T-helper 1 cell treated with Interleukin-12 subunit alpha and Interleukin-12 subunit beta and Interleukin-4 antibody, amounts not matched to agents 30 ng/mL and 1 ng/mL, for 36 hours (primary cell): Measurements from ENCODE around the gene RNU1-3. TPM values are rescaled to one million over a fixed set of nuclear protein-coding genes. Genes with fewer than 3 reads are reported as not detected.
"Not testable (repeated sequence)": the region's sequence is repeated elsewhere in the genome, so short reads cannot be mapped to it uniquely, and the experiment has no call there.

Experiments used
- intact Hi-C: fragments of 100-400 bp; cut with micrococcal nuclease; formaldehyde crosslinking; loops from one replicate; pipeline ENCODE4 v1.15.1; 2024
- total RNA-seq: library from RNA; stranded (reverse); gene quantifications from 2 replicates; pipeline ENCODE4 v1.2.3, GENCODE V29; 2022

The RNU1-3 gene
- total RNA-seq, 1 donor from 2014 or later, result 2,156 TPM

DNA sequence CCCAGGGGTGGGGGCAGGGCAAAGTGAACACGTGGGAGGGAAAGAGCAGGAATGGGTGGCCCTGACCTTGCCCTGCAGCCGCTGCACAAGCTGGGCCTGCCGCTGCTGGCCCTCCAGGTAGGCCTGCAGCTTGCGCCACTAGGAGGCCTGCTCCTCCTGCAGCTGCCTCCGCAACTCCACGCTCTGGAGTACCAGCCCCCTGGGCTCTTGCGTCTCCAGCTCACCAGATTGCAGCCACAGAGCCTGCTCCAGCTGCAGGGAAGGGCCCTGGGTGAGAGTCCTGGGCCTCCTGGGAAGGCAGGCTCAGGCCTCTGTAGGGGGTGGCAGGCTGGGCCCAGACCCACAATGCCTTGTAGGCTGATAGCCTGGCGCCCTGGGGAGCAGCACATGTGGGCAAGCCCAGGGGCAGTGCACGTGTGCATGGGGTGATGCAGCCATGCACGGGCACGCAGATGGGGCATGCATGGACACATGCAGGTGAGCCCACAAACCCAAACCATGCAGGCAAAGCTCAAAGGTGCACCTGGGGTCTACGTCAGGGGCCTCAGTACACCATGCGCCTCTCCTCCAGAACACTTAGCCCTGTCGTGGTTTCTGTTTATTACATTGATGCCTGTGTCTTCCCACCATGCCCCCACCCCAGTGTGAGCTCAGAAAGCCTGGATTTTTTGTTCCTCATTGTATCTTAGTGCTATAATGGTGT lies 9.6 kb downstream of the RNU1-3 start:
- intact Hi-C loops, result not testable (repeated sequence)

DNA sequence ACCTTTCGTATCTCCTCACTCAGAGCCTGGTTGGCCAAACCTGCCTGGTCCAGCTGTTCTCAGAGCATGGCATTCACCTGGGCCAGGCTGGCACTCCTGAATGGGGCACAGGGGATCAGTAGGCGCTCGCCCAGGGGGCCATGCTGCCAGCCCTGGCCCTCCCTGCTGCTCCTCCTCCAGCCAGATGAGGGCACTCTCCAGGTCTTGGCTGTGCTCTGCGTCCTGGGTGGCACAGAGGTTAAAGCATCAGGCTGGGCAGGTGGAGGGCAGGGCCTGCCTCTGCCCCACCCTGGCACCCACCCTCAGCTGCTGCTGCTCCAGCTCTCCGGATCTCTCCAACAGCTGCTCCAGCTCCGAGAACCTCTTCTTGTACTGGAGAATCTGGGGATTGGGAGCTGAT lies 10.2 kb downstream of the RNU1-3 start:
- intact Hi-C loops, result not testable (repeated sequence)

DNA sequence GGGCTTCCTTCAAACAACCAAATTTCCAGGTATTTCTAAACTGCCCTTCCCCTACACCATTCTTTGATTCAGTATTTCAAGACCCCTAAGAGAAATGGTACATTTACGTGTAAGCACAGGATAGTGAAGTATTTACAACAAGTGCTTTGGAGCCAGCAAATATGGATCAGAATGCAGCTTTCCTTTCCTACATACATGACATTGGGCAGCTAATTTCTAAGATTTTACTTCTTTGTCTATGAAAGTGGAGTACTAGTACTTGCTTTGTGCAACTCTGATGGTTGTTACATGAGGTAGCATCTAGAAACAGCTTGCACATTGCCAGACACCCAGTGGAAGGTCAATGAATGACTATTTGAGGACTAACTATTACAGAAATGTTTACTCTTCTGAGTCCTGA lies 15.2 kb downstream of the RNU1-3 start:
- intact Hi-C loops, result not testable (repeated sequence)

DNA sequence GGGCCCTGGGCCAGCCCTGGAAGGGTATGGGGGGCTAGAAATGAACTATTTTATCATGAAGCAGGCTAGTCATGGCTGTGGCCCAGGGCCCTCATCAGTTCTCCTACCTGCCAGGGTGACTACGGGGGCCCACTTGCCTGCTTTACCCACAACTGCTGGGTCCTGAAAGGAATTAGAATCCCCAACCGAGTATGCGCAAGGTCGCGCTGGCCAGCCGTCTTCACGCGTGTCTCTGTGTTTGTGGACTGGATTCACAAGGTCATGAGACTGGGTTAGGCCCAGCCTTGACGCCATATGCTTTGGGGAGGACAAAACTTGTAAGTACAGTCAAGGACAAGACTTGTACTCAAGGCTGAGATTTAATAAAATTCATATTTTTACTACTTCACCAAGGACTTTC lies 16.8 kb downstream of the RNU1-3 start:
- intact Hi-C loops, result not testable (repeated sequence)

DNA sequence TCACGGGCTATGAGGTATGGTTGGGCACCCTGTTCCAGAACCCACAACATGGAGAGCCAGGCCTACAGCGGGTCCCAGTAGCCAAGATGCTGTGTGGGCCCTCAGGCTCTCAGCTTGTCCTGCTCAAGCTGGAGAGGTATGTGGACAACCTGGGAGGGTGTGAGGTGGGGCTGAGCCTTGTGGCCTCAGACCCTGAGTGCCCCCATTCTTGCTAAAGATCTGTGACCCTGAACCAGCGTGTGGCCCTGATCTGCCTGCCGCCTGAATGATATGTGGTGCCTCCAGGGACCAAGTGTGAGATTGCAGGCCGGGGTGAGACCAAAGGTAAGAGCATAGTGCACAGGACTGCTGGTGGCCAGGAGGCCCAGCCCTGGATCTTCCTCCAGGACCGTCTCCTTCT lies 17.4 kb downstream of the RNU1-3 start:
- intact Hi-C loops, result not testable (repeated sequence)

DNA sequence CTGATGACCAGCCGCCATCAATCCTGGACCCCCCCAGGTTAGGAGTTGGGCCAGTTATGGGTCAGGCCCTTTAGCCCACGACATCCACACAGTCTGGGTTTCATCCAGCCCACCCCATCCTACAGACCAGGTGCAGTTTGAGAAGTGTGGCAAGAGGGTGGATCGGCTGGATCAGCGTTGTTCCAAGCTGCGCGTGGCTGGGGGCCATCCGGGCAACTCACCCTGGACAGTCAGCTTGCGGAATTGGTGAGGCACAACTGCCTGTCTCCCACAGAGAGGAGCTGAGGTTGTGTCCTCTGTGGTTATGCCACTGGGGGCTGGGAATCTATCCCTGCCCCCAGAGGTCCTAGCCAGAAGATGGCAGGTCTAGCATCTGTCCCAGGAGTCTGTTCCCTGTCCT lies 18.0 kb downstream of the RNU1-3 start:
- intact Hi-C loops, result not testable (repeated sequence)

DNA sequence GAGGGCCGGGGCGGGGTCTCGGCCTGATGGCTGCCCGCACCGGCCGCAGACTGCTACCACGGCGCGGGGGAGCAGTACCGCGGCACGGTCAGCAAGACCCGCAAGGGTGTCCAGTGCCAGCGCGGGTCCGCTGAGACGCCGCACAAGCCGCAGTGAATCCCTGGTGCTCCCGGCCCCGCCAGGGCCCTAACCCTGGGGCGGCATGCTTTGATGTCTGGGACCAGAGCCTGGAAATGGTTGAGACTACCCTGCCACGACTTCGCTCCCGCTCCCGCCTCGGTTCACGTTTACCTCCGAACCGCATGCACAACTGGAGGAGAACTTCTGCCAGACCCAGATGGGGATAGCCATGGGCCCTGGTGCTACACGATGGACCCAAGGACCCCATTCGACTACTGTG lies 18.5 kb downstream of the RNU1-3 start:
- intact Hi-C loops, result not testable (repeated sequence)

DNA sequence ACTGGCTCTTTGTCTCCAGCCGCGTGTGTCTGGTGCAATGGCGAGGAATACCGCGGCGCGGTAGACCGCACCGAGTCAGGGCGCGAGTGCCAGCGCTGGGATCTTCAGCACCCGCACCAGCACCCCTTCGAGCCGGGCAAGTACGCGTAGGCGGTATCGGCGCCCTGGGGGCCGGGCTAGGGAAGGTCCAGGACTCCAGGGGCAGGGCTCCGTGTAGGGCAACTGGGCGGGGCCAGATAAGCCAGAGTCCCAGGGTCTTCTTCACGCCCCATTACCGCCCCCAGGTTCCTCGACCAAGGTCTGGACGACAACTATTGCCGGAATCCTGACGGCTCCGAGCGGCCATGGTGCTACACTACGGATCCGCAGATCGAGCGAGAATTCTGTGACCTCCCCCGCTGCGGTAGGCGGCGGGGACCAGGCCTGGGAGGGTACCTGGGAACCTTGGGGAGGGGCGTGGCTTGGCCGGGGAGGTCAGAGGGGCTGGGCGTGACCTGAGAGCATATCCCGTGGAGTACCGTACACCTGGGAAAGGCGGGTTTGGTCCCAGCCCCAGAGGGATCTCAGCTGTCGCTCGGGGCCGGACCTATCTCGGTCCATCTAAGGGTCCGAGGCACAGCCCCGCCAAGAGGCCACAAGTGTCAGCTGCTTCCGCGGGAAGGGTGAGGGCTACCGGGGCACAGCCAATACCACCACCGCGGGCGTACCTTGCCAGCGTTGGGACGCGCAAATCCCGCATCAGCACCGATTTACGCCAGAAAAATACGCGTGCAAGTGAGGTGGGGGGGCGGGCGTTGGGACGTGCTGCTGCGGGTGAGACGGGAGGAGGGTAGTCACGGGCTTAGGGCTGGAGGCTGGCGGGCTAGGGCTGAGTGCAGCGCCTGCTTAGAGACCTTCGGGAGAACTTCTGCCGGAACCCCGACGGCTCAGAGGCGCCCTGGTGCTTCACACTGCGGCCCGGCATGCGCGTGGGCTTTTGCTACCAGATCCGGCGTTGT lies 19.3 kb downstream of the RNU1-3 start:
- intact Hi-C loops, result not testable (repeated sequence)

DNA sequence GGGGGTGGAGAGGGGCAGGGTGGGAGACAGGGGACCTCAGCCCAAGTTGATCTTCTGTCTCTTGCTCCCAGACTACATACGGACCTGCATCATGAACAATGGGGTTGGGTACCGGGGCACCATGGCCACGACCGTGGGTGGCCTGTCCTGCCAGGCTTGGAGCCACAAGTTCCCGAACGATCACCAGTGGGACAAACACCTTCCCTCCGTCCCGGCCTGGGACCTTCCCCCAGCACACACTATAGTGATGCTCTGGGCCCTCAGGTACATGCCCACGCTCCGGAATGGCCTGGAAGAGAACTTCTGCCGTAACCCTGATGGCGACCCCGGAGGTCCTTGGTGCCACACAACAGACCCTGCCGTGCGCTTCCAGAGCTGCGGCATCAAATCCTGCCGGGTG lies 20.0 kb downstream of the RNU1-3 start:
- intact Hi-C loops, result not testable (repeated sequence)

DNA sequence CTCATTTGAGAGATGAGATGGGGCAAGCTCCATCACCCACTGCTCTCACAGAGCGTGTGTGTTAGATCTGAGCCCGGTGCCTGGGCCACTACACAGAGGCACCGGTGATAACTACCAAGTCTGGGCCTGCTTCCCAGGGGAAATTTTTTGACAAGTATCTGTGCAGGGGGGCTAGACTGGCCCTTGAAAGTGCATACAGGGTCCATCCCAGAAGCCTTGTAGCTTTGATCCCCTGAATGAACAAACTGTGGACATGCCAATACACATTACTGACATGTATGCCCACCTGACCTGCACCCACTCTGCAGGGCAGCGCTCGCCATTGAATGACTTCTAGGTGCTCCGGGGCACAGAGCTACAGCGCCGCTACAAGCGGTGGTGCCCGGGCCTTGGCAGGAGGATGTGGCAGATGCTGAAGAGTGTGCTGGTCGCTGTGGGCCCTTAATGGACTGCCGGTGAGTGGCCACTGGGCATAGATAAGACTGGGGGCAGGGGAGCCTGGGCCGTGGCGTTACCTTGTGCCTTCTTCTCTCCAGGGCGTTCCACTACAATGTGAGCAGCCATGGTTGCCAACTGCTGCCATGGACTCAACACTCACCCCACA lies 20.6 kb downstream of the RNU1-3 start:
- intact Hi-C loops, result not testable (repeated sequence)

DNA sequence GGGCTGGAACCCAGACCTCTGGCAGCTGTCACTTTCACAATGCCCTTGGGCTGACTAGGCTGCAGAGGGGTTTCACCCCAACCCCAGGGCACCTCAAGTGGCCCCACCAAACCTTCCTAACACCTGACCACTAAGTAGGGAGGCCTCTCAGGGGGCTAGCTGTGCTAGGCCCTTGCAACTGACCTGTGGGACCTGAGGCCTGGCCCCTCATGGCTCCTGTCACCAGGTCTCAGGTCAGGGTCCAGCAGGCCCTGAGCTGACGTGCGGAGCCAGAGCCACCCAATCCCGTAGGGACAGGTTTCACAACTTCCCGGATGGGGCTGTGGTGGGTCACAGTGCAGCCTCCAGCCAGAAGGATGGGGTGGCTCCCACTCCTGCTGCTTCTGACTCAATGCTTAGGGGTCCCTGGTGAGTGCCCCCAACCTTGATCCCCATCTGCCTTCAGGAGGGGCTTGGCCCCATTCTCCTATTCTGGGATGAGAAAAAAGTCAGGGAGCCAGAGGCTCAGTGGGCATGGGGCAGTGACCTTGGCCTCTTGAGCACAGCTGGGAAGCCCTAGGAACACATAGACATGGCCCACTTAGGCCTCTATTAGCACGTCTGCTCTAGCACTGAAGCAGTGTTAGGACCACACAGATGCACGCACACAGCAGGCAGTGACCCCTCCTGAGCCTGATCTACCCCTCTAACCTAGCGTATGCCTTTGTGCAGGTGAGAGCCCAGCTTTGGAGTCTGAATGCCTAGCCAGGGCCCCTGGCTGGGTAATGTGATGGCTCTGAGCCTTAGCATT lies 21.3 kb downstream of the RNU1-3 start:
- intact Hi-C loops, result not testable (repeated sequence)

DNA sequence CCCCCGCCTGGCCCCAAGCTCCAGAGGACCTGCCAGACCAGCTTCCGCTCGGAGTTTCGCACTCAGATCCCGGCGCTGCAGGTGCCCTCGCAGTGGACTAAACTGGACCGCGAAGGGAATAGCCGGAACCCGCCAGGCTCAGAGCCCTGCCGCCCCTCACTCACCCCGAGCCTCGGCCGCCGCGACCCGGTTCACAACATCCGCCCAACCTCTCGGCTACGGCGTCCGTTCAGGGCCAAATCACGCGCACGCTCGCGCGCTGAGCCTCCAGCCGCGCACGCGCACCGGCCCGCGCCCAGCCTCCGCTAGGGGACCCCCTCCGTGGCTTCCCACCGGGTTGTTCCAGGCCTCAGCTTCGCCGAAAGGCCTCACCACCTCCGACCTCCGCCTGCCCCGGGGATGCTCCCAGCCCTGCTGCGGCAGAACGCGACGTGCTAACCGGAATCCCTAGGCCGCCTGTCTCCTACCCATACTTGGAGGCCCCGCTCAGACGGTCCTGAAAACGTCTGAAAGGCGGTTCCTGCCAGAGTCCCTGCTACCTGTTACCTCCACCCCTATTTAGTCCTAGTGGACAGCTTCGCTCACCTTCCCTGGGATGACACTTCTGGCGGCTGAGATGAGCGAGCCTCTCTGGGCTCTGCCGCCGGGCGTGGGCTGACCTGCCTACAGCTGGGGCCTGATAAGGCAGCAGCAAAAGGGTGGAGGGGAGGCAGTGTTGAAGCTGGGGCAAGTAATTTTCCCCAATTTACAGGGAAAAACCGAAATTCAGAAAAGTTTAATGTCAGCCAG lies 22.1 kb downstream of the RNU1-3 start:
- intact Hi-C loops, result loop anchor here (1.0 kb wide), 2 partner anchors 31 to 260 kb away; partner anchors contain the start of gene NBPF1

DNA sequence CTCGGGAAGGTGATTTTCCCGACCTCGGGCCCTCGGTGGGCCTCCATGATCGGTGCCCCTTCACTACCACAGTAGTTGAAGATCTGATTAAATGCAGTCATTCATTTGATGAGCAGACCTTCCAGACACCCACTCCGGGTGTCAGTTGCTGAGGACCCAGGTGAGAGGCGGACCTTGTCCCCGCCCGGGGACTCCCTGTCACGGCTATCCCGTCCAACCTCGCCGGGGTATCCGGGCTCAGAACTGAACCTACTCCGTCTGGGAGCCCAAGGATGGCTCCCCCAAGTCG lies 22.6 kb downstream of the RNU1-3 start:
- intact Hi-C loops, result loop anchor here (1.0 kb wide), 2 partner anchors 31 to 260 kb away; partner anchors contain the start of gene NBPF1

DNA sequence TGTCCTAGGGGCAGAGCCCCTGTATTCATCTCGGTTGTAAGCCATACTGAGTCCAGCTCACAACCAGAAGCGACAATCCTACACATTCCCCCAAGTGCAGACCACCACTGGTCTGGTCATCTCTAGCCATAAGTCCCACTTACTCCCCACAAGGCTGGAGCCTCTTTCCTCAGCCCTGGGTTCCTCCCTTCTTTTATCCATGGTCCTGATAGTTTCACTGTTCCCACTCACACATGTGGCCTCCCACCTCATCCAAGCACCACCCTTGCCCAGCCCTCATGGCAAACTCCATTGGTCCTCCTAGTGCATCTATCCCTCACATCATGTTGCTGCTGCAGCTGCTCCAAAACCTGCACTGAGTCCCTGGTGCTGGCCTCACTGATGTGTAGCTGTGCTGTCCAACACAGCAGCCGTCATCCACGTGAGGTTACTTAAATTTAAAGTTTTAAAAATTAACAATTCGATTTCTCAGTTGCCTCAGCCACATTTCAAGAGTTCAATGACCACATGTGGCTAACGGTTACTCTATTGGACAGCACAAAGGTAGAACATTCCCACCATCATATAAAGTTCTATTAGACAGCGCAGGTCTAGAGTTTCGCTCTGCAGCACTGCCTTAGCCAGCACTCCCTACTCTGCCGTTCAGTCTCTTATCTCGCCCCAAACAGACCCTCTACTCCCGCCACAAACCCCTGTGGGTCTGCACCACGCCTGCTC lies 23.1 kb downstream of the RNU1-3 start:
- intact Hi-C loops, result loop anchor here (1.0 kb wide), 2 partner anchors 30 to 261 kb away; partner anchors contain the start of gene NBPF1

DNA sequence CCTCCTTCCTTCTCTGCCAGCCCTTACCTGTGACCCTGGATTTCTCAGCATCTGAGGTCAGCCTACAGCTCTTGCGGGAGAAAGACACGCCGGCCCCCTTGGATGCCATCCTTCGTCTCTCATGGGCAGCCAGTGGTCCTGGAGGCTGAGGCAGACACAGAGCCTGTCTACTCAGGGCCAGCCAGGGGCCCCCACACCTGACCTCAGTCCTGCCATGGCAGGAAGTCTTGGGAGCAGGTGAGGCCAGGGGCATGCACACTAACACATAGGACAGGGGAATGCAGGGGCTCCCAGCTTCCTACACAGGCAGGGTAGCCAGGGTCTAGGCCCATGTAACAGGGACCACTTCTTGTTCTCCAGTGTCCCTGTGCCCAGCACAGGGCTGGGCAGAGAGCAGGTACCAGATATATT lies 23.7 kb downstream of the RNU1-3 start:
- intact Hi-C loops, result not testable (repeated sequence)

DNA sequence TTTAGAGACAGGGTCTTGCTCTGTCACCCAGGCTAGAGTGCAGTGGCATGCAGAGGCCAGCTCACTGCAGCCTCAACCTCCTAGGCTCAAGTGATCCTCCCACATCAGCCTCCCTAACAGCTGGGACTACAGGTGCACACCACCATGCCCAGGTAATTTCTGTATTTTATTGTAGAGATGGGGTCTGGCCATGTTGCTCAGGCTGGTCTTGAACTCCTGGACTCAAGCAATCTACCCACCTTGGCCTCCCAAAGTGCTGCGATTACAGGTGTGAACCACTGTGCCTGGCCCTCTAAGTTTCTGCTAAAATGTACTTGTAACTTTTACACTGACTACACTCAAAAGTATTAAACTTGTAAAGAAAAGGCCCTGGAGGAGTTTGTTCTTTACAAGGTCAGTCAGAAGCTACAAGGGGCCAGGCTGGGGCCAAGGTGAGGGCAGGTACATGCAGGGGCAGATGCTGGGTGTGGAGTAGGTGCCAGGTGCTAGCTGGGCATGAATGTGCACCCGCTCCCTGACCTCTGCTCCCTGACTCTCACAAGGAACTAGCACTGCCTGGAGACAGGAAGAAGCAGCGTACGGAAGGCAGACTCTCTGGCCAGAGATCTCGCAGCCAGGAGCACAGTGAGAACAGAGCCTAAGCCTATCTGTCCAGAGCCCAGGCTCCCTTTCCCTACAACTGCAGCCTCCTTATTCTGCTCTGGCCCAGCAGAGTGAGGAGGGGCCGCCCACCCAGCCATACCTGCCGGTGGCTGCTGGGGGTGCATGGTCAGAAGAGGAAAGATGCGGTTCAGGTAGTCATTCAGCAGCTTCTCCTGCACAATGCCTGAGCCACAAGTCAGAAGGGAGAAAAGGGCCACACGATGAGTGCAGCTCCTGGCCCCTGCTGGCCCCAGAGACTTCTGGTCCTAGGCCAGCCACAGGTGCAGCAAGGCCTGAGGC lies 24.5 kb downstream of the RNU1-3 start:
- intact Hi-C loops, result not testable (repeated sequence)

DNA sequence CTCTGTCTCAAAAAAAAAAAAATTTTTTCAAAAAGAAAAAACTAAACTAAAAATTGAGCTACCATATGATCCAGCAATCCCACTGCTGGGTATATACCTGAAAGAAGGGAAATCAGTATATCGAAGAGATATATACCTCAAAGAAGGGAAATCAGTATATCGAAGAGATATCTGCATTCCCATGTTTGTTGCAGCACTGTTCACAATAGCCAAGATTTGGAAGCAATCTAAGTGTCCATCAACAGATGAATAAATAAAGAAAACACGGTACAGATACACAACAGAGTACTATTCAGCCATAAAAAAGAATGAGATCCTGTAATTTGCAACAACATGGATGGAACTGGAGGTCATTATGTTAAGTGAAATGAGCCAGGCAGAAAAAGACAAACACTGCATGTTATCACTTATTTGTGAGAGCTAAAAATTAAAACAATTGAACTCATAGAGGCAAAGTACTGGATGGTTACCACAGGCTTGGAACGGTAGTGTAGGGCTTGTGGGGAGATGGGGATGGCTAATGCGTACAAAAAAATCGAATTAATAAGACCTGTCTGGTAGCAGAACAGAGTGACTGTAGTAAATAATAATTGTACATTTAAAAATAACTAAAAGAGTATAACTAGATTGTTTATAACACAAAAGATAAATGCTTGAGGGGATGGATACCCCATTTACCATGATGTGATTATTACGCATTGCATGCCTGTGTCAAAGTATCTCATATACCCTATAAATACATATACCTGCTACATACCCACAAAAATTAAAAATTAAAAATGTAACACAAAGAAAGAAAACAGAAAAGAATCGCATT lies 25.4 kb downstream of the RNU1-3 start:
- intact Hi-C loops, result not testable (repeated sequence)
